Measurements from ENCODE around the gene NUP93. TPM values are rescaled to one million over a fixed set of nuclear protein-coding genes. Genes with fewer than 3 reads are reported as not detected.

NUP93 gene
- total and polyA plus RNA-seq, 2 donors (not counting 3 experiments of a cell fraction or from before 2014, with no cell fraction given) = 62.3 to 124 TPM

DNA sequence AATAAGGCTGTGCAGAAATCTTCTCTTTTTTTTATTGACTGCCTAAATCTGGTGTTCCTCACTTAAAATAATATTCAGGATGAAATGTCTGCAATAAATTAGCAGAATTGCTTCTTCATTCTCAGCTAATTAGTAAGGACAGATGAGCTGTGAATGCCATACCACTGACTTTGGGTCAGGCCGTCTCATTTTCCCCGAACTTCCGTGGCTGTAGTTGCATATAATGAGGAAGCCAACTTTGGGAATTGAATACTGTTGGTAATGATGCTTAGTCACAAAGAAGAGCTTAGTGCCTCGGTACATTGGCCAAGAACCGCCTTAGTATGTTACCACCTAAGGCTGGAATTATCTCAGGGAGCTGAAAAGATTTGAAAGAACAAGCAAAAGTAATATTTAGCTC is 47.6 kb downstream of the NUP93 start:
- dilution Hi-C loops (cut with MboI; ENCODE audit: extremely low pct_ligation_motif_present, low sequenced_read_pairs) = no loop called here
- TF ChIP-seq GATA2 (IDR thresholded peaks at IDR 0.05; ENCODE audit: insufficient read depth, insufficient read length, low read depth, low read length) = no peak
- TF ChIP-seq JUN (IDR thresholded peaks at IDR 0.05; ENCODE audit: borderline replicate concordance, insufficient read depth, insufficient read length, low read depth) = no peak
- no peak for TF ChIP-seq POLR2A (IDR thresholded peaks at IDR 0.05; ENCODE audit: low read depth, low read length)
- no peak for TF ChIP-seq MYC (IDR thresholded peaks at IDR 0.05; ENCODE audit: low read depth, low read length)
- no peak for TF ChIP-seq FOS (IDR thresholded peaks at IDR 0.05; ENCODE audit: borderline replicate concordance, insufficient read depth, low read length)
- TF ChIP-seq, protein P1, sequence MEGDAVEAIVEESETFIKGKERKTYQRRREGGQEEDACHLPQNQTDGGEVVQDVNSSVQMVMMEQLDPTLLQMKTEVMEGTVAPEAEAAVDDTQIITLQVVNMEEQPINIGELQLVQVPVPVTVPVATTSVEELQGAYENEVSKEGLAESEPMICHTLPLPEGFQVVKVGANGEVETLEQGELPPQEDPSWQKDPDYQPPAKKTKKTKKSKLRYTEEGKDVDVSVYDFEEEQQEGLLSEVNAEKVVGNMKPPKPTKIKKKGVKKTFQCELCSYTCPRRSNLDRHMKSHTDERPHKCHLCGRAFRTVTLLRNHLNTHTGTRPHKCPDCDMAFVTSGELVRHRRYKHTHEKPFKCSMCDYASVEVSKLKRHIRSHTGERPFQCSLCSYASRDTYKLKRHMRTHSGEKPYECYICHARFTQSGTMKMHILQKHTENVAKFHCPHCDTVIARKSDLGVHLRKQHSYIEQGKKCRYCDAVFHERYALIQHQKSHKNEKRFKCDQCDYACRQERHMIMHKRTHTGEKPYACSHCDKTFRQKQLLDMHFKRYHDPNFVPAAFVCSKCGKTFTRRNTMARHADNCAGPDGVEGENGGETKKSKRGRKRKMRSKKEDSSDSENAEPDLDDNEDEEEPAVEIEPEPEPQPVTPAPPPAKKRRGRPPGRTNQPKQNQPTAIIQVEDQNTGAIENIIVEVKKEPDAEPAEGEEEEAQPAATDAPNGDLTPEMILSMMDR (IDR thresholded peaks at IDR 0.05; ENCODE audit: extremely low read depth in 1 of 2, insufficient read depth in 1 of 2, low read depth in 1 of 2, low read length in 2 of 2) = no peak
- TF ChIP-seq POLR2AphosphoS5 (IDR thresholded peaks at IDR 0.05; ENCODE audit: insufficient read depth, low read depth, low read length) = no peak
- TF ChIP-seq, protein P2, sequence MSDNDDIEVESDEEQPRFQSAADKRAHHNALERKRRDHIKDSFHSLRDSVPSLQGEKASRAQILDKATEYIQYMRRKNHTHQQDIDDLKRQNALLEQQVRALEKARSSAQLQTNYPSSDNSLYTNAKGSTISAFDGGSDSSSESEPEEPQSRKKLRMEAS (IDR thresholded peaks at IDR 0.05; ENCODE audit: insufficient read depth, insufficient read length) = no peak
- TF ChIP-seq EZH2 (IDR thresholded peaks at IDR 0.05; ENCODE audit: borderline replicate concordance, low read depth, low read length, severe bottlenecking) = no peak
- Histone ChIP-seq H3K9ac (replicated peaks; ENCODE audit: extremely low read depth, insufficient read depth, low read length) (no peak overlapping the region), H3K9me1 (replicated peaks; ENCODE audit: control insufficient read depth, extremely low read depth, insufficient read depth, low read length) (no peaks in the 10 kb centered on the region), H3K27me3 (ENCODE audit: control insufficient read depth in 2 of 2, insufficient read depth in 2 of 2, low read length in 2 of 2) (no peaks in the 10 kb centered on the region), H2AFZ (ENCODE audit: low read depth, low read length) (no peak overlapping the region), H3K36me3 (ENCODE audit: control insufficient read depth in 2 of 2, extremely low read depth in 1 of 2, insufficient read depth in 2 of 2, low read length in 2 of 2) (no peaks in the 10 kb centered on the region), H3K4me3 (replicated peaks in 1 of 3; ENCODE audit: insufficient read depth in 1 of 3, low read depth in 1 of 3, low read length in 3 of 3) (no peak overlapping the region), H3K27ac (ENCODE audit: insufficient read depth, low read depth, low read length) (no peak overlapping the region), H4K20me1 (replicated peaks; ENCODE audit: control insufficient read depth, extremely low read depth, insufficient read depth, low read length) (no peaks in the 10 kb centered on the region), H3K79me2 (ENCODE audit: control insufficient read depth, insufficient read depth, low read length) (peaks cover 12% of the 10 kb centered on the region), H3K4me1 (ENCODE audit: control insufficient read depth, extremely low read depth, insufficient read depth, low read length) (no peaks in the 10 kb centered on the region), H3K4me2 (ENCODE audit: insufficient read depth, low read length) (no peak overlapping the region), H3K9me3 (replicated peaks; ENCODE audit: control insufficient read depth, insufficient read depth, low read length) (no peaks in the 10 kb centered on the region)
- no peak for DNase-seq (ENCODE audit: low read depth, low spot score)
- POLR2A ChIA-PET = no interaction called here
- FAIRE-seq = no peak
- no TSS peak for BruUV-seq (replicated peaks)
- CTCF ChIA-PET = interaction anchor here (1.5 to 1.6 kb wide), 2 partner anchors 12 to 16 kb away, joined by 5 read pairs; no protein-coding TSS in a partner anchor
- intact Hi-C loops (cut with micrococcal nuclease) = no loop called here
